Neuronal stem cell (in vitro differentiated cells): ENCODE data around the gene MYL3.

Experiments
- DNase-seq: peaks from one replicate; pipeline ENCODE4 v3.0.0-alpha.2; 2013; ENCODE audit warnings: low spot score
- H2AFZ ChIP-seq: one replicate; pipeline ENCODE4 v1.6.1; 2013; ENCODE audit warnings: mild to moderate bottlenecking, low read length, inconsistent platforms
- H2AK5ac ChIP-seq: 2 replicates; pipeline ENCODE4 v1.6.1; 2013; ENCODE audit warnings: low read depth, mild to moderate bottlenecking, inconsistent platforms, low read length, moderate library complexity, mixed read lengths
- H2BK120ac ChIP-seq: 2 replicates; pipeline ENCODE4 v1.6.1; 2013; ENCODE audit warnings: low read depth, mild to moderate bottlenecking, inconsistent platforms, low read length, moderate library complexity, mixed read lengths
- H2BK12ac ChIP-seq: one replicate; pipeline ENCODE4 v1.6.1; 2013; ENCODE audit warnings: low read length, inconsistent platforms
- H2BK15ac ChIP-seq: 2 replicates; pipeline ENCODE4 v1.6.1; 2013; ENCODE audit warnings: mild to moderate bottlenecking, low read length, inconsistent platforms, mixed read lengths
- H2BK5ac ChIP-seq: one replicate; pipeline ENCODE4 v1.6.1; 2013; ENCODE audit warnings: inconsistent platforms, mild to moderate bottlenecking, low read length, moderate library complexity
- H3K14ac ChIP-seq: one replicate; pipeline ENCODE4 v1.6.1; 2013; ENCODE audit warnings: low read length, inconsistent platforms
- H3K18ac ChIP-seq: 2 replicates; pipeline ENCODE4 v1.6.1; 2013; ENCODE audit warnings: low read length, inconsistent platforms
- H3K23ac ChIP-seq: 2 replicates; pipeline ENCODE4 v1.6.1; 2013; ENCODE audit warnings: low read depth, mild to moderate bottlenecking, mixed read lengths, low read length, inconsistent platforms; ENCODE audit not compliant: poor library complexity
- H3K27ac ChIP-seq: replicated peaks from 3 replicates; pipeline ENCODE4 v1.5.1; 2013; ENCODE audit warnings: low read length, inconsistent platforms
- H3K27me3 ChIP-seq, 3 experiments: 2 replicates each; pipeline ENCODE4 v1.6.1; 2013; ENCODE audit warnings: low read length in 3 of 3, mild to moderate bottlenecking in 2 of 3, inconsistent platforms in 1 of 3, low read depth in 1 of 3, mixed read lengths in 1 of 3, moderate library complexity in 1 of 3; ENCODE audit not compliant: control insufficient read depth in 3 of 3, insufficient read depth in 3 of 3
- H3K36me3 ChIP-seq, 2 donors: replicated peaks in 1 of 2; 2 replicates each; pipeline ENCODE4 v1.6.1; 2013; ENCODE audit warnings: low read length in 2 of 2; ENCODE audit not compliant: control insufficient read depth in 2 of 2, insufficient read depth in 2 of 2
- H3K4ac ChIP-seq: 2 replicates; pipeline ENCODE4 v1.6.1; 2013; ENCODE audit warnings: inconsistent platforms, mild to moderate bottlenecking, low read length, moderate library complexity
- H3K4me1 ChIP-seq, 2 donors: 1 replicate in 1 of 2; 2 replicates in 1 of 2; pipeline ENCODE4 v1.6.1; 2013; ENCODE audit warnings: low read length in 2 of 2, low read depth in 1 of 2; ENCODE audit not compliant: control insufficient read depth in 2 of 2, insufficient read depth in 1 of 2
- H3K4me2 ChIP-seq: one replicate; pipeline ENCODE4 v1.6.1; 2013; ENCODE audit warnings: mild to moderate bottlenecking, low read length, inconsistent platforms; ENCODE audit not compliant: insufficient read depth, poor library complexity, severe bottlenecking
- H3K4me3 ChIP-seq, 2 donors: 2 replicates each; pipeline ENCODE4 v1.5.1; 2013; ENCODE audit warnings: low read length in 2 of 2, mild to moderate bottlenecking in 2 of 2, inconsistent platforms in 1 of 2, moderate library complexity in 1 of 2
- H3K79me1 ChIP-seq: one replicate; pipeline ENCODE4 v1.6.1; 2013; ENCODE audit warnings: low read depth, mild to moderate bottlenecking, inconsistent platforms, low read length, moderate library complexity
- H3K9ac ChIP-seq: one replicate; pipeline ENCODE4 v1.6.1; 2013; ENCODE audit warnings: mild to moderate bottlenecking, low read depth, low read length, inconsistent platforms; ENCODE audit not compliant: poor library complexity
- H3K9me3 ChIP-seq, 2 donors: replicated peaks in 1 of 2; 2 replicates each; pipeline versions ENCODE3 to v1.6.1; 2013; ENCODE audit warnings: low read length in 2 of 2, mild to moderate bottlenecking in 2 of 2, inconsistent platforms in 1 of 2, low read depth in 1 of 2, mixed read lengths in 1 of 2, moderate library complexity in 1 of 2; ENCODE audit not compliant: control insufficient read depth in 2 of 2, insufficient read depth in 1 of 2
- H4K8ac ChIP-seq: one replicate; pipeline ENCODE4 v1.6.1; 2013; ENCODE audit warnings: low read depth, mild to moderate bottlenecking, inconsistent platforms, low read length, moderate library complexity
- H4K91ac ChIP-seq: one replicate; pipeline ENCODE4 v1.6.1; 2013; ENCODE audit warnings: low read length, low read depth, mild to moderate bottlenecking, inconsistent platforms; ENCODE audit not compliant: poor library complexity
- WGBS, 2 donors: extraction: QIAGEN DNeasy Blood & Tissue Kit; methylation state at CpG; one replicate each; pipeline ENCODE4 v1.1.7; 2013; ENCODE audit warnings: missing lambda C conversion rate in 2 of 2, mixed read lengths in 1 of 2; ENCODE audit not compliant: insufficient read length in 2 of 2, insufficient replicate concordance in 1 of 2; ENCODE audit errors: extremely low coverage in 2 of 2; 5-methylcytosine and 5-hydroxymethylcytosine counted together

Gene MYL3

DNA sequence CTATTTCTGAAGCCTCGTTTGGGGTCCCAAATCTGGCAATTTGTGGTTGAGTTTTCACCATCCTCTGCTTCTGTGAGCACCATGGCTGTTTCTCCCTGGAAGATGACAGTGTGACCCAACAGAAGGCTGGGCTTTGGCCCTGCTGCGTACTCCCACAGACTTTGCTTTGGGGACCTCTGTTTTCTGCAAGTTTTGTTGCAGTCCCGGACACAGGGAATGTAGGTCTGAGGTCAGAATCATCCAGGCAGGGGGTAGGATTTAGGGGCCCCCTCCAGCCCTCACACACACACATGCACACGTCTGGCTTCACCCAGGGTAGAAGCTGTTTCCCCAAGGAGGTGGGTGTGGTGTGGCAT, 20.6 kb upstream of the MYL3 start:
- peak overlapping the region; percentile 69 for H2AFZ ChIP-seq
- no peak overlapping the region for H4K8ac ChIP-seq
- H2AK5ac ChIP-seq: peak overlapping the region; percentile 20
- H3K23ac ChIP-seq: no peak overlapping the region
- no peak overlapping the region for H2BK12ac ChIP-seq
- no peak overlapping the region for H4K91ac ChIP-seq
- WGBS, 2 donors: no CpG with 5 or more reads among the region's 4 CpGs
- peak overlapping the region; percentile 28 for H3K4me2 ChIP-seq
- H3K14ac ChIP-seq: no peak overlapping the region
- H3K4me3 ChIP-seq: peak overlapping the region in 1 of 2 donors; percentile 75
- peaks cover 0 to 6% of the 10 kb centered on the region in 2 donors for H3K9me3 ChIP-seq
- H3K79me1 ChIP-seq: no peaks in the 10 kb centered on the region
- H2BK120ac ChIP-seq: no peak overlapping the region
- no peak overlapping the region for H2BK15ac ChIP-seq
- no peak overlapping the region for H3K9ac ChIP-seq
- peaks cover 8 to 13% of the 10 kb centered on the region in 2 donors for H3K4me1 ChIP-seq
- H2BK5ac ChIP-seq: no peak overlapping the region
- H3K36me3 ChIP-seq: no peaks in the 10 kb centered on the region
- no peak overlapping the region for H3K4ac ChIP-seq
- no peak for DNase-seq
- no peak overlapping the region for H3K18ac ChIP-seq
- H3K27me3 ChIP-seq: peaks cover 17 to 90% (median 56%) of the 10 kb centered on the region in 3 experiments
- H3K27ac ChIP-seq: no peak overlapping the region

DNA sequence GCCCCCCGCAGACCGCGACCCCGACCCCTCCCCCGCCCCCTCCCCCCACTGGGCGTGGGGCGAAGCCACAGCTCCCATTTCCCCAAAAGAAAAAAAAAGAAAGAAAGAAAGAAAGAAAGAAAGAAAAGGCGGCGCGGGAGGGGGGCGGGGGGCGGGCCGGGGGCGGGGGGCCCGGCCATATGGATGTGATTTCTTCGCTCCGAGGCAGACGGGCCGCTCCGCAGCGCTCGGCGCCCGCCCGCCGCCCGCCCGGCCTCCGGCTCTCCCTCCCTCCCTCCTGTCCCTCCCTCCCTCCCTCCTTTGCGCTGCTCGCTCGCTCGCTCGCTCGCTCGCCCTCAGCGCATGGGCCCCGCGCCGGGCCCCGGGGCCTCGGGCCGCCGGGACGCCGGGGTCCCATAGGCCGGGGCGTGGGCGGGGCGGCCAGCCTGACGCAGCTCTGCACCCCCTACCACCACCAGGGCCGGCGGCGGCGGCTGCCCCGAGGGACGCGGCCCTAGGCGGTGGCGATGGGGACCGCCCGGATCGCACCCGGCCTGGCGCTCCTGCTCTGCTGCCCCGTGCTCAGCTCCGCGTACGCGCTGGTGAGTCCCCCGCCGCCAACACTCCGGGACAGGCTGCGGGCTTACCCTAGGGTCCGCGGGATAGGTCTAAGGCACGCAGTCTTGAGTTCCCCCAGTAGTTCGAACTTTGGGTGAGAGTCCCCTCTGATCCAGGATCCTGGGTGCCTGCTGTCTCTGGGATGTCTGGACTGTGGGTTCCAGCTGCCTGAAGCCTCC, 20.0 kb upstream of the MYL3 start:
- WGBS, 2 donors: no CpG with 5 or more reads among the region's 78 CpGs
- H2AFZ ChIP-seq: peak overlapping the region; percentile 94
- no peak overlapping the region for H3K14ac ChIP-seq
- no peak overlapping the region for H4K91ac ChIP-seq
- peak overlapping the region; percentile 100 for H3K4me2 ChIP-seq
- H3K23ac ChIP-seq: no peak overlapping the region
- H3K79me1 ChIP-seq: no peaks in the 10 kb centered on the region
- H4K8ac ChIP-seq: no peak overlapping the region
- no peak overlapping the region for H2BK12ac ChIP-seq
- peaks cover 8 to 17% of the 10 kb centered on the region in 2 donors for H3K4me1 ChIP-seq
- H3K9ac ChIP-seq: peak overlapping the region; percentile 75
- H2BK120ac ChIP-seq: peak overlapping the region; percentile 31
- DNase-seq: no peak
- peak overlapping the region; percentile 38 to 75 for H3K4me3 ChIP-seq
- H3K18ac ChIP-seq: peak overlapping the region; percentile 91
- H3K27ac ChIP-seq: no peak overlapping the region
- H2BK5ac ChIP-seq: no peak overlapping the region
- no peaks in the 10 kb centered on the region for H3K36me3 ChIP-seq
- peaks cover 17 to 90% (median 56%) of the 10 kb centered on the region in 3 experiments for H3K27me3 ChIP-seq
- H2AK5ac ChIP-seq: no peak overlapping the region
- H2BK15ac ChIP-seq: no peak overlapping the region
- H3K4ac ChIP-seq: no peak overlapping the region
- peaks cover 0 to 6% of the 10 kb centered on the region in 2 donors for H3K9me3 ChIP-seq

DNA sequence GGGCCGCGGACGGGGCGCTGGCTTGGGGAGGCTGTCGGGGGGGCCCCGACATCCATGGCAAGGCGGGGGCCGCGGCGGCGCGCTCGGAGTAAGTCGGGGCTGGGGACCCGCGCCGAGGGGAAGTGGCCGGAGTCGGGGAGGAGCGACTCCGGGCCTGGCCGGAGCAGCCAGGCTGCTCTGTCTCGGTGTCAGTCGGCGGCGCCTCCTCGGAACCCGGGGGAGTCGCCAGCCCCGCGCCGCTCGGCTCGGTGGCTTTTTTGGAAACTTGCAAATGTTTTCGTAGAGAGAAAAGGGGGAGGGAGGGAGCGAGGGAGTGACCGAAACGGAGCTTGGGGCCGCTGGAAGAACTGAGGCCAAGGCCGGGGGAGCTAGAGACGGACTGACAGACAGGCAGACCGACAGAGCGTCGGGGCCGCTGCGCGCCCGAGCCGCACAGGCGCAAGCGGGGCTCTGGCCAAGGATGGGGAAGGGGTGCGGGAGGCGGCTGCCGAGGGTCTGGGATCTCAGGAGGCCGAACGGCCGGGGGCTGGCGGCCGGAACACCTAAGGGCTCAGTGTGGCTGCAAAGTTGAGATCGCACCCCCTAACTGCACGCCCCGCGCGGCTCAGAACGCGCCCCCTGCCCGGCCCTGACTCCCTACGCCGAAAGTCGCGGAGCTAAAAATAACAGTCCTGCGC, 19.3 kb upstream of the MYL3 start:
- no peak overlapping the region for H2BK5ac ChIP-seq
- peaks cover 0 to 6% of the 10 kb centered on the region in 2 donors for H3K9me3 ChIP-seq
- H2BK12ac ChIP-seq: no peak overlapping the region
- H3K4me3 ChIP-seq: peak overlapping the region; percentile 38 to 80
- no peaks in the 10 kb centered on the region for H3K79me1 ChIP-seq
- peaks cover 8 to 20% of the 10 kb centered on the region in 2 donors for H3K4me1 ChIP-seq
- H3K27ac ChIP-seq: no peak overlapping the region
- H4K91ac ChIP-seq: no peak overlapping the region
- H2BK120ac ChIP-seq: peak overlapping the region; percentile 31
- peak; percentile 39 for DNase-seq
- peak overlapping the region; percentile 94 for H2AFZ ChIP-seq
- peaks cover 17 to 90% (median 56%) of the 10 kb centered on the region in 3 experiments for H3K27me3 ChIP-seq
- H3K4ac ChIP-seq: peak overlapping the region; percentile 53
- H3K9ac ChIP-seq: peak overlapping the region; percentile 60
- peak overlapping the region; percentile 100 for H3K4me2 ChIP-seq
- no CpG with 5 or more reads among the region's 72 CpGs for WGBS, 2 donors
- H2AK5ac ChIP-seq: no peak overlapping the region
- no peaks in the 10 kb centered on the region for H3K36me3 ChIP-seq
- H2BK15ac ChIP-seq: peak overlapping the region; percentile 75
- peak overlapping the region; percentile 56 for H3K14ac ChIP-seq
- no peak overlapping the region for H4K8ac ChIP-seq
- peak overlapping the region; percentile 55 for H3K23ac ChIP-seq
- H3K18ac ChIP-seq: peak overlapping the region; percentile 91
